Measurements from ENCODE around the gene PNMA8C. TPM values are rescaled to one million over a fixed set of nuclear protein-coding genes. Genes with fewer than 3 reads are reported as not detected.

PNMA8C gene
- total RNA-seq, 1 experiment from 2014 or later = not detected

- Mint-ChIP-seq H3K4me1 (ENCODE audit: low read depth, unreplicated experiment) (no peaks in the 10 kb centered on the region), H3K4me3 (ENCODE audit: low read depth, unreplicated experiment) (no peak overlapping the region), H3K27ac (ENCODE audit: unreplicated experiment) (no peak overlapping the region), H3K36me3 (ENCODE audit: insufficient read depth, unreplicated experiment) (no peaks in the 10 kb centered on the region), H3K27me3 (ENCODE audit: unreplicated experiment) (peaks cover 67% of the 10 kb centered on the region), H3K9me3 (ENCODE audit: low read depth, unreplicated experiment) (peaks cover 5% of the 10 kb centered on the region)
- DNase-seq = no peak
- no TSS peak for BruUV-seq (replicated peaks)
- intact Hi-C loops (cut with micrococcal nuclease; ENCODE audit: unreplicated experiment) = no loop called here
- TF ChIP-seq CTCF (IDR thresholded peaks at IDR 0.05; ENCODE audit: unreplicated experiment) = no peak
- CTCF ChIA-PET = interaction anchor here (0.6 kb wide), 1 partner anchor 19 kb away, joined by 5 read pairs; no protein-coding TSS in a partner anchor
These were observed 43.2 kb upstream of the PNMA8C start for GRCh38 chr19:46471811-46472543.

GRCh38 chr19:46471116-46471733 lies 42.5 kb upstream of the PNMA8C start, which contains the start of gene PNMA8A:
Gene PNMA8A, minus strand, starts transcription at chr19:46471563. Its CDS starts 528 bp downstream, at chr19:46471035.
- H3K36me3 Mint-ChIP-seq (ENCODE audit: insufficient read depth, unreplicated experiment) = no peaks in the 10 kb centered on the region
- no peaks in the 10 kb centered on the region for H3K4me1 Mint-ChIP-seq (ENCODE audit: low read depth, unreplicated experiment)
- CTCF ChIA-PET = no interaction called here
- TF ChIP-seq CTCF (IDR thresholded peaks at IDR 0.05; ENCODE audit: unreplicated experiment) = no peak
- peak within 1 kb of the TSS; percentile 22 for H3K4me3 Mint-ChIP-seq (ENCODE audit: low read depth, unreplicated experiment)
- intact Hi-C loops (cut with micrococcal nuclease; ENCODE audit: unreplicated experiment) = no loop called here
- DNase-seq = no peak
- no TSS peak for BruUV-seq (replicated peaks)
- H3K27me3 Mint-ChIP-seq (ENCODE audit: unreplicated experiment) = peaks cover 75% of the 10 kb centered on the region
- H3K9me3 Mint-ChIP-seq (ENCODE audit: low read depth, unreplicated experiment) = peaks cover 5% of the 10 kb centered on the region
- no peak within 1 kb of the TSS for H3K27ac Mint-ChIP-seq (ENCODE audit: unreplicated experiment)

GRCh38 chr19:46470376-46470775 lies 41.6 kb upstream of the PNMA8C start:
- no peak for TF ChIP-seq CTCF (IDR thresholded peaks at IDR 0.05; ENCODE audit: unreplicated experiment)
- Mint-ChIP-seq H3K9me3 (ENCODE audit: low read depth, unreplicated experiment) (peaks cover 5% of the 10 kb centered on the region), H3K4me1 (ENCODE audit: low read depth, unreplicated experiment) (no peaks in the 10 kb centered on the region), H3K4me3 (ENCODE audit: low read depth, unreplicated experiment) (no peak overlapping the region), H3K27me3 (ENCODE audit: unreplicated experiment) (peaks cover 83% of the 10 kb centered on the region), H3K36me3 (ENCODE audit: insufficient read depth, unreplicated experiment) (no peaks in the 10 kb centered on the region), H3K27ac (ENCODE audit: unreplicated experiment) (no peak overlapping the region)
- CTCF ChIA-PET = no interaction called here
- BruUV-seq (replicated peaks) = no TSS peak
- DNase-seq = no peak
- intact Hi-C loops (cut with micrococcal nuclease; ENCODE audit: unreplicated experiment) = no loop called here

- intact Hi-C loops (cut with micrococcal nuclease; ENCODE audit: unreplicated experiment) = no loop called here
- H3K27me3 Mint-ChIP-seq (ENCODE audit: unreplicated experiment) = peaks cover 88% of the 10 kb centered on the region
- BruUV-seq (replicated peaks) = no TSS peak
- CTCF ChIA-PET = no interaction called here
- H3K36me3 Mint-ChIP-seq (ENCODE audit: insufficient read depth, unreplicated experiment) = no peaks in the 10 kb centered on the region
- H3K9me3 Mint-ChIP-seq (ENCODE audit: low read depth, unreplicated experiment) = peaks cover 5% of the 10 kb centered on the region
- no peak overlapping the region for H3K27ac Mint-ChIP-seq (ENCODE audit: unreplicated experiment)
- H3K4me3 Mint-ChIP-seq (ENCODE audit: low read depth, unreplicated experiment) = no peak overlapping the region
- H3K4me1 Mint-ChIP-seq (ENCODE audit: low read depth, unreplicated experiment) = no peaks in the 10 kb centered on the region
- DNase-seq = no peak
- no peak for TF ChIP-seq CTCF (IDR thresholded peaks at IDR 0.05; ENCODE audit: unreplicated experiment)
These were observed 40.9 kb upstream of the PNMA8C start for GRCh38 chr19:46469541-46470185.

Measured in Calu3 (cell line).